ENCODE data around the gene BMF. TPM values are rescaled to one million over a fixed set of nuclear protein-coding genes. Genes with fewer than 3 reads are reported as not detected.
"Not testable (repeated sequence)": the region's sequence is repeated elsewhere in the genome, so short reads cannot be mapped to it uniquely, and the experiment has no call there.

BMF gene
- total and polyA plus RNA-seq, 4 donors, result 0.63 to 10.2 (median 4.0) TPM

GRCh38 chr15:40149339-40149738, 40.7 kb upstream of the BMF start:
- WGBS, result 91% methylated on average over 4 of the region's 4 CpGs
- DNase-seq (ENCODE audit: low spot score), result no peak
- Histone ChIP-seq H3K9me3 (ENCODE audit: control insufficient read depth in 4 of 4, low read length in 3 of 4) (no peaks in the 10 kb centered on the region), H3K36me3 (ENCODE audit: control insufficient read depth in 4 of 4, insufficient read depth in 3 of 4, low read depth in 1 of 4, low read length in 3 of 4) (no peaks in the 10 kb centered on the region), H3K9ac (ENCODE audit: low read depth in 1 of 2, low read length in 2 of 2) (no peak overlapping the region), H3K4me3 (ENCODE audit: low read depth in 1 of 3, low read length in 3 of 3) (no peak overlapping the region), H3K27me3 (ENCODE audit: control insufficient read depth in 4 of 4, insufficient read depth in 4 of 4, low read length in 3 of 4) (no peaks in the 10 kb centered on the region), H3K4me1 (ENCODE audit: control insufficient read depth in 4 of 4, insufficient read depth in 4 of 4, low read length in 3 of 4) (no peaks in the 10 kb centered on the region), H3K27ac (ENCODE audit: low read depth in 1 of 2, low read length in 2 of 2) (no peak overlapping the region)
- TF ChIP-seq NR2F2 (IDR thresholded peaks at IDR 0.05), result no peak
- no peak for TF ChIP-seq FOXA2 (IDR thresholded peaks at IDR 0.05)
- no peak for TF ChIP-seq EGR1 (IDR thresholded peaks at IDR 0.05; ENCODE audit: low read depth in 2 of 2)
- TF ChIP-seq YY1 (IDR thresholded peaks at IDR 0.05), result no peak
- TF ChIP-seq CTCF (IDR thresholded peaks at IDR 0.05; ENCODE audit: low read depth, low read length, missing input control), result no peak

- no peak for TF ChIP-seq REST (IDR thresholded peaks at IDR 0.05)
- TF ChIP-seq GABPA (IDR thresholded peaks at IDR 0.05 in 1 of 2, conservative IDR thresholded peaks at IDR 0.05 in 1 of 2), result no peak
- TF ChIP-seq FOXA2 (IDR thresholded peaks at IDR 0.05), result no peak
- no peak for TF ChIP-seq RXRA (IDR thresholded peaks at IDR 0.05)
- TF ChIP-seq FOXA1 (IDR thresholded peaks at IDR 0.05), result no peak
- TF ChIP-seq SP1 (IDR thresholded peaks at IDR 0.05), result no peak
These were observed 37.4 kb upstream of the BMF start for GRCh38 chr15:40146037-40146436.

GRCh38 chr15:40142428-40142827, 33.7 kb upstream of the BMF start:
- TF ChIP-seq HNF4A (conservative IDR thresholded peaks at IDR 0.05) (peak; percentile 65 to 90), RXRA (IDR thresholded peaks at IDR 0.05) (peak; percentile 60 to 78), SP1 (IDR thresholded peaks at IDR 0.05) (peak; percentile 93), GABPA (IDR thresholded peaks at IDR 0.05 in 1 of 2, conservative IDR thresholded peaks at IDR 0.05 in 1 of 2) (no peak), YY1 (IDR thresholded peaks at IDR 0.05) (no peak), RAD21 (IDR thresholded peaks at IDR 0.05) (peak in 1 of 2 donors; percentile 45), HNF4G (IDR thresholded peaks at IDR 0.05) (peak; percentile 44)
- Histone ChIP-seq H3K9me3 (ENCODE audit: control insufficient read depth in 4 of 4, low read length in 3 of 4) (no peaks in the 10 kb centered on the region), H3K36me3 (ENCODE audit: control insufficient read depth in 4 of 4, insufficient read depth in 3 of 4, low read depth in 1 of 4, low read length in 3 of 4) (no peaks in the 10 kb centered on the region), H3K9ac (ENCODE audit: low read depth in 1 of 2, low read length in 2 of 2) (no peak overlapping the region), H3K27ac (ENCODE audit: low read depth in 1 of 2, low read length in 2 of 2) (no peak overlapping the region), H3K27me3 (ENCODE audit: control insufficient read depth in 4 of 4, insufficient read depth in 4 of 4, low read length in 3 of 4) (no peaks in the 10 kb centered on the region), H3K4me1 (ENCODE audit: control insufficient read depth in 4 of 4, insufficient read depth in 4 of 4, low read length in 3 of 4) (peaks cover 1 to 12% (median 9%) of the 10 kb centered on the region in 4 donors), H3K4me3 (ENCODE audit: low read depth in 1 of 3, low read length in 3 of 3) (no peak overlapping the region)
- DNase-seq (ENCODE audit: low spot score), result no peak
- WGBS, result 37% methylated on average over 5 of the region's 5 CpGs

More at GRCh38 chr15:40146037-40146436, 37.4 kb upstream of the BMF start:
- no peak for DNase-seq (ENCODE audit: low spot score)
- 96% methylated on average over 4 of the region's 4 CpGs for WGBS
- H3K27me3 ChIP-seq (ENCODE audit: control insufficient read depth in 4 of 4, insufficient read depth in 4 of 4, low read length in 3 of 4), result no peaks in the 10 kb centered on the region
- no peak overlapping the region for H3K9ac ChIP-seq (ENCODE audit: low read depth in 1 of 2, low read length in 2 of 2)
- no peaks in the 10 kb centered on the region for H3K9me3 ChIP-seq (ENCODE audit: control insufficient read depth in 4 of 4, low read length in 3 of 4)
- no peaks in the 10 kb centered on the region for H3K36me3 ChIP-seq (ENCODE audit: control insufficient read depth in 4 of 4, insufficient read depth in 3 of 4, low read depth in 1 of 4, low read length in 3 of 4)
- H3K27ac ChIP-seq (ENCODE audit: low read depth in 1 of 2, low read length in 2 of 2), result no peak overlapping the region
- peaks cover 1 to 12% (median 9%) of the 10 kb centered on the region in 4 donors for H3K4me1 ChIP-seq (ENCODE audit: control insufficient read depth in 4 of 4, insufficient read depth in 4 of 4, low read length in 3 of 4)
- H3K4me3 ChIP-seq (ENCODE audit: low read depth in 1 of 3, low read length in 3 of 3), result no peak overlapping the region

GRCh38 chr15:40138201-40138570, 29.5 kb upstream of the BMF start:
- not testable (repeated sequence) for H3K9me3 ChIP-seq (ENCODE audit: control insufficient read depth in 4 of 4, low read length in 3 of 4); H3K36me3 ChIP-seq (ENCODE audit: control insufficient read depth in 4 of 4, insufficient read depth in 3 of 4, low read depth in 1 of 4, low read length in 3 of 4); H3K4me3 ChIP-seq (ENCODE audit: low read depth in 1 of 3, low read length in 3 of 3); DNase-seq (ENCODE audit: low spot score); H3K27me3 ChIP-seq (ENCODE audit: control insufficient read depth in 4 of 4, insufficient read depth in 4 of 4, low read length in 3 of 4); H3K9ac ChIP-seq (ENCODE audit: low read depth in 1 of 2, low read length in 2 of 2); H3K27ac ChIP-seq (ENCODE audit: low read depth in 1 of 2, low read length in 2 of 2)
- peaks cover 1 to 12% (median 9%) of the 10 kb centered on the region in 4 donors for H3K4me1 ChIP-seq (ENCODE audit: control insufficient read depth in 4 of 4, insufficient read depth in 4 of 4, low read length in 3 of 4)
- 71% methylated on average over 3 of the region's 3 CpGs for WGBS
